ENCODE results near the gene CIRBP.

The CIRBP gene

GRCh38 chr19:1229924-1230782, 39.0 kb upstream of the CIRBP start:
- Histone ChIP-seq H2AFZ (ENCODE audit: insufficient read depth, low read length, poor library complexity) (no peak overlapping the region), H3K4ac (ENCODE audit: low read depth, low read length) (no peak overlapping the region), H3K36me3 (ENCODE audit: control insufficient read depth in 1 of 2, insufficient read depth in 2 of 2, low read length in 2 of 2) (peaks cover 49 to 65% of the 10 kb centered on the region in 2 experiments), H3K14ac (ENCODE audit: low read length) (no peak overlapping the region), H3K4me3 (ENCODE audit: low read depth, low read length) (no peak overlapping the region), H3K27ac (ENCODE audit: low read depth, low read length) (no peak overlapping the region), H3K18ac (ENCODE audit: low read length) (no peak overlapping the region), H3K79me1 (ENCODE audit: low read length) (no peaks in the 10 kb centered on the region), H2BK120ac (ENCODE audit: insufficient read depth, low read length, poor library complexity) (no peak overlapping the region), H4K91ac (ENCODE audit: low read depth, low read length) (no peak overlapping the region), H2BK12ac (ENCODE audit: low read length) (no peak overlapping the region), H3K27me3 (ENCODE audit: insufficient read depth, low read length) (no peaks in the 10 kb centered on the region), H2AK5ac (ENCODE audit: low read length) (no peak overlapping the region), H3K79me2 (ENCODE audit: control insufficient read depth, insufficient read depth, low read length, poor library complexity) (no peaks in the 10 kb centered on the region), H4K12ac (ENCODE audit: low read depth, low read length) (no peak overlapping the region), H3K23ac (ENCODE audit: low read length) (no peak overlapping the region), H2BK5ac (ENCODE audit: low read depth, low read length, poor library complexity) (no peak overlapping the region), H3K4me1 (ENCODE audit: control insufficient read depth in 1 of 2, insufficient read depth in 2 of 2, low read length in 2 of 2) (peaks cover 4 to 12% of the 10 kb centered on the region in 2 experiments), H4K8ac (ENCODE audit: low read depth, low read length) (no peak overlapping the region), H3K4me2 (ENCODE audit: low read length) (no peak overlapping the region), H3K9me3 (ENCODE audit: insufficient read depth, low read depth, low read length) (peaks cover 2% of the 10 kb centered on the region), H3K9ac (ENCODE audit: low read length) (no peak overlapping the region)
- no CpG with 5 or more reads among the region's 61 CpGs for WGBS (ENCODE audit: extremely low coverage, insufficient coverage, insufficient read length)
- no peak for DNase-seq

GRCh38 chr19:1230783-1231489, 38.2 kb upstream of the CIRBP start:
- Histone ChIP-seq H3K79me2 (ENCODE audit: control insufficient read depth, insufficient read depth, low read length, poor library complexity) (no peaks in the 10 kb centered on the region), H3K79me1 (ENCODE audit: low read length) (no peaks in the 10 kb centered on the region), H3K27me3 (ENCODE audit: insufficient read depth, low read length) (no peaks in the 10 kb centered on the region), H3K9me3 (ENCODE audit: insufficient read depth, low read depth, low read length) (peaks cover 2% of the 10 kb centered on the region), H3K4ac (ENCODE audit: low read depth, low read length) (no peak overlapping the region), H3K36me3 (ENCODE audit: control insufficient read depth in 1 of 2, insufficient read depth in 2 of 2, low read length in 2 of 2) (peaks cover 57 to 65% of the 10 kb centered on the region in 2 experiments), H3K4me2 (ENCODE audit: low read length) (no peak overlapping the region), H4K91ac (ENCODE audit: low read depth, low read length) (no peak overlapping the region), H3K9ac (ENCODE audit: low read length) (no peak overlapping the region), H2BK12ac (ENCODE audit: low read length) (no peak overlapping the region), H4K12ac (ENCODE audit: low read depth, low read length) (no peak overlapping the region), H3K27ac (ENCODE audit: low read depth, low read length) (no peak overlapping the region), H2AK5ac (ENCODE audit: low read length) (no peak overlapping the region), H3K4me1 (ENCODE audit: control insufficient read depth in 1 of 2, insufficient read depth in 2 of 2, low read length in 2 of 2) (peaks cover 4 to 12% of the 10 kb centered on the region in 2 experiments), H2AFZ (ENCODE audit: insufficient read depth, low read length, poor library complexity) (no peak overlapping the region), H2BK120ac (ENCODE audit: insufficient read depth, low read length, poor library complexity) (no peak overlapping the region), H3K23ac (ENCODE audit: low read length) (no peak overlapping the region), H3K4me3 (ENCODE audit: low read depth, low read length) (peak overlapping the region; percentile 16), H3K14ac (ENCODE audit: low read length) (no peak overlapping the region), H4K8ac (ENCODE audit: low read depth, low read length) (no peak overlapping the region), H3K18ac (ENCODE audit: low read length) (no peak overlapping the region), H2BK5ac (ENCODE audit: low read depth, low read length, poor library complexity) (no peak overlapping the region)
- DNase-seq: no peak
- WGBS (ENCODE audit: extremely low coverage, insufficient coverage, insufficient read length): no CpG with 5 or more reads among the region's 38 CpGs

- no peak overlapping the region for H3K18ac ChIP-seq (ENCODE audit: low read length)
- H4K12ac ChIP-seq (ENCODE audit: low read depth, low read length): no peak overlapping the region
- H3K9me3 ChIP-seq (ENCODE audit: insufficient read depth, low read depth, low read length): peaks cover 2% of the 10 kb centered on the region
- no peak overlapping the region for H2BK12ac ChIP-seq (ENCODE audit: low read length)
- peak overlapping the region; percentile 44 for H3K9ac ChIP-seq (ENCODE audit: low read length)
- H3K4me2 ChIP-seq (ENCODE audit: low read length): no peak overlapping the region
- no peak overlapping the region for H2BK5ac ChIP-seq (ENCODE audit: low read depth, low read length, poor library complexity)
- H3K4ac ChIP-seq (ENCODE audit: low read depth, low read length): no peak overlapping the region
- H4K91ac ChIP-seq (ENCODE audit: low read depth, low read length): no peak overlapping the region
- H3K79me2 ChIP-seq (ENCODE audit: control insufficient read depth, insufficient read depth, low read length, poor library complexity): no peaks in the 10 kb centered on the region
- H3K14ac ChIP-seq (ENCODE audit: low read length): no peak overlapping the region
- peaks cover under 1% of the 10 kb centered on the region for H3K79me1 ChIP-seq (ENCODE audit: low read length)
- peaks cover 46 to 57% of the 10 kb centered on the region in 2 experiments for H3K36me3 ChIP-seq (ENCODE audit: control insufficient read depth in 1 of 2, insufficient read depth in 2 of 2, low read length in 2 of 2)
- no peak overlapping the region for H4K8ac ChIP-seq (ENCODE audit: low read depth, low read length)
- peak in 1 of 2 donors; percentile 60 for DNase-seq
- H2AFZ ChIP-seq (ENCODE audit: insufficient read depth, low read length, poor library complexity): no peak overlapping the region
- no CpG with 5 or more reads among the region's 15 CpGs for WGBS (ENCODE audit: extremely low coverage, insufficient coverage, insufficient read length)
- no peak overlapping the region for H2BK120ac ChIP-seq (ENCODE audit: insufficient read depth, low read length, poor library complexity)
- no peak overlapping the region for H2AK5ac ChIP-seq (ENCODE audit: low read length)
- no peaks in the 10 kb centered on the region for H3K27me3 ChIP-seq (ENCODE audit: insufficient read depth, low read length)
- no peak overlapping the region for H3K4me3 ChIP-seq (ENCODE audit: low read depth, low read length)
- no peak overlapping the region for H3K23ac ChIP-seq (ENCODE audit: low read length)
- no peak overlapping the region for H3K27ac ChIP-seq (ENCODE audit: low read depth, low read length)
- H3K4me1 ChIP-seq (ENCODE audit: control insufficient read depth in 1 of 2, insufficient read depth in 2 of 2, low read length in 2 of 2): peaks cover 9 to 19% of the 10 kb centered on the region in 2 experiments
These were observed 37.1 kb upstream of the CIRBP start for GRCh38 chr19:1231729-1232637.

DNA sequence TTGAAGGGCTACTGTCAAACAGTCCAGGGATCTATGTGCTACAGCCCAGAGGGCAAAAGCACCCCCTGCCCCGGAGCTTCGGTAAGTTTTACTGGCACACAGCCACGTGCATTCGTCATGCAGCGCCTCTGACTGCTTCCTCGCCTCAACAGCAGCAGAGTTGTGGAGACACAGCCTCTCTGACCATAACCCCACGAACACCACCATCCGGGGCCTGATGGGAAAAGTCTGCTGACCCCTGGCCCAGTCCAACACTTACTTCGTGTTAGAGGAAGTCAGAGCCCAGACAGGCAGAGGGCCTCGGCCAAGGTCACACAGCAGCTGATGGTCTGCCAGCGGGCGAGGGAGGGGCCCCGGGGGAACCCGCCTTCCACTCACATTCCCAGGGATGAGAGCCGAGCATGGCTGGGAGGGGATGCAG, 36.5 kb upstream of the CIRBP start:
- Histone ChIP-seq H3K18ac (ENCODE audit: low read length) (no peak overlapping the region), H3K14ac (ENCODE audit: low read length) (no peak overlapping the region)

More for the DNA sequence above, 36.5 kb upstream of the CIRBP start:
- Histone ChIP-seq H3K9me3 (ENCODE audit: insufficient read depth, low read depth, low read length) (peaks cover 5% of the 10 kb centered on the region), H2BK5ac (ENCODE audit: low read depth, low read length, poor library complexity) (no peak overlapping the region), H3K36me3 (ENCODE audit: control insufficient read depth in 1 of 2, insufficient read depth in 2 of 2, low read length in 2 of 2) (peaks cover 40 to 51% of the 10 kb centered on the region in 2 experiments), H3K79me2 (ENCODE audit: control insufficient read depth, insufficient read depth, low read length, poor library complexity) (peaks cover 1% of the 10 kb centered on the region), H4K12ac (ENCODE audit: low read depth, low read length) (no peak overlapping the region), H4K8ac (ENCODE audit: low read depth, low read length) (no peak overlapping the region), H2AK5ac (ENCODE audit: low read length) (no peak overlapping the region), H3K9ac (ENCODE audit: low read length) (no peak overlapping the region), H3K4me2 (ENCODE audit: low read length) (no peak overlapping the region), H2BK120ac (ENCODE audit: insufficient read depth, low read length, poor library complexity) (no peak overlapping the region), H2AFZ (ENCODE audit: insufficient read depth, low read length, poor library complexity) (no peak overlapping the region), H4K91ac (ENCODE audit: low read depth, low read length) (no peak overlapping the region), H3K4me3 (ENCODE audit: low read depth, low read length) (no peak overlapping the region), H3K27me3 (ENCODE audit: insufficient read depth, low read length) (no peaks in the 10 kb centered on the region), H3K23ac (ENCODE audit: low read length) (no peak overlapping the region), H3K27ac (ENCODE audit: low read depth, low read length) (no peak overlapping the region), H2BK12ac (ENCODE audit: low read length) (no peak overlapping the region), H3K4me1 (ENCODE audit: control insufficient read depth in 1 of 2, insufficient read depth in 2 of 2, low read length in 2 of 2) (peaks cover 9 to 20% of the 10 kb centered on the region in 2 experiments), H3K79me1 (ENCODE audit: low read length) (peaks cover 5% of the 10 kb centered on the region), H3K4ac (ENCODE audit: low read depth, low read length) (no peak overlapping the region)
- DNase-seq: no peak
- WGBS (ENCODE audit: extremely low coverage, insufficient coverage, insufficient read length): no CpG with 5 or more reads among the region's 15 CpGs
